SK-N-SH (cell line): ENCODE measurements around the gene C14orf93.

ENCODE experiments used
- EP300 ChIP-seq, 2 experiments: IDR thresholded peaks; 2 replicates each; pipeline versions ENCODE4 v1.4.0 to v1.6.1; 2012; ENCODE audit warnings: borderline replicate concordance in 1 of 2, low read depth in 1 of 2, low read length in 1 of 2
- FOXM1 ChIP-seq: IDR thresholded peaks from 2 replicates; pipeline ENCODE4 v1.4.0; 2012; ENCODE audit warnings: low read depth, mild to moderate bottlenecking
- GATA2 ChIP-seq: sonication (generic); formaldehyde crosslinking; IDR thresholded peaks from 2 replicates; pipeline ENCODE4 v1.5.0; 2020; ENCODE audit warnings: mild to moderate bottlenecking, missing genetic modification reagents
- MAX ChIP-seq: IDR thresholded peaks from 2 replicates; pipeline ENCODE4 v1.4.0; 2012; ENCODE audit warnings: low read depth
- MXI1 ChIP-seq: IDR thresholded peaks from 2 replicates; pipeline ENCODE4 v1.6.1; 2012; ENCODE audit warnings: mild to moderate bottlenecking, low read depth, low read length, improper control_type of control experiment
- POLR2AphosphoS5 ChIP-seq: IDR thresholded peaks from 2 replicates; pipeline ENCODE4 v1.6.1; 2012; ENCODE audit warnings: low read depth, low read length
- RAD21 ChIP-seq: IDR thresholded peaks from 2 replicates; pipeline ENCODE4 v1.6.1; 2012; ENCODE audit warnings: mild to moderate bottlenecking, low read length
- YY1 ChIP-seq: IDR thresholded peaks from 2 replicates; pipeline ENCODE4 v1.4.0; 2012; ENCODE audit warnings: low read depth, mild to moderate bottlenecking
- ZBTB33 ChIP-seq: IDR thresholded peaks from 2 replicates; pipeline ENCODE4 v1.4.0; 2012; ENCODE audit warnings: low read depth, borderline replicate concordance
- TF ChIP-seq, protein P1 (sequence below): fragments of 200-600 bp; sonication (generic); IDR thresholded peaks from 2 replicates; pipeline ENCODE4 v1.6.1; 2017; ENCODE audit warnings: antibody characterized with exemption, mild to moderate bottlenecking, moderate library complexity

DNA sequence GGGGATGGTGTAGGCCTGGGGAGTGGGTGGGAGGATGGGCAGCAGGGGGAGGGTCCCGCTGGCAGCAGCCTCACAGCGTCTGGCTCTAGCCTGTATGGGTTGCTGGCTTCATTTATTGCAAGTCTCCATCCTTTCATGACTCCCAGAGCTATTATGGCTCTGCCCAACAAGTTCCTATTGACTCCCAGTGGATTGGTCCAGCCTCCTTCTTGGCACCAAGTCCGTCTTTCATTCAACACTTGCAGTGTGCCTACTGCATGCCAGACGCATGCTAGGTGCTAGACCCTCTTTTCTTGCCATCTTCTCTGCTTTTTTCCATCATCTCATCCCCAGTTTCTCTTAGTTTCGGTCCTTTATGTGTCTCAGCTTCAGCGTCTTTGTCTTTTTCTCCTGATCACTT lies 33.2 kb upstream of the C14orf93 start:
- TF ChIP-seq RAD21 (no peak), MAX (no peak), YY1 (no peak), MXI1 (no peak), POLR2AphosphoS5 (no peak), EP300 (IDR thresholded peaks at IDR 0.05; ENCODE audit: borderline replicate concordance in 1 of 2, low read depth in 1 of 2, low read length in 1 of 2) (no peak), GATA2 (CRISPR knock-in tag) (no peak), FOXM1 (no peak), ZBTB33 (no peak)
- TF ChIP-seq, protein P1, sequence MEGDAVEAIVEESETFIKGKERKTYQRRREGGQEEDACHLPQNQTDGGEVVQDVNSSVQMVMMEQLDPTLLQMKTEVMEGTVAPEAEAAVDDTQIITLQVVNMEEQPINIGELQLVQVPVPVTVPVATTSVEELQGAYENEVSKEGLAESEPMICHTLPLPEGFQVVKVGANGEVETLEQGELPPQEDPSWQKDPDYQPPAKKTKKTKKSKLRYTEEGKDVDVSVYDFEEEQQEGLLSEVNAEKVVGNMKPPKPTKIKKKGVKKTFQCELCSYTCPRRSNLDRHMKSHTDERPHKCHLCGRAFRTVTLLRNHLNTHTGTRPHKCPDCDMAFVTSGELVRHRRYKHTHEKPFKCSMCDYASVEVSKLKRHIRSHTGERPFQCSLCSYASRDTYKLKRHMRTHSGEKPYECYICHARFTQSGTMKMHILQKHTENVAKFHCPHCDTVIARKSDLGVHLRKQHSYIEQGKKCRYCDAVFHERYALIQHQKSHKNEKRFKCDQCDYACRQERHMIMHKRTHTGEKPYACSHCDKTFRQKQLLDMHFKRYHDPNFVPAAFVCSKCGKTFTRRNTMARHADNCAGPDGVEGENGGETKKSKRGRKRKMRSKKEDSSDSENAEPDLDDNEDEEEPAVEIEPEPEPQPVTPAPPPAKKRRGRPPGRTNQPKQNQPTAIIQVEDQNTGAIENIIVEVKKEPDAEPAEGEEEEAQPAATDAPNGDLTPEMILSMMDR, result no peak
